Skin epidermis (tissue), 12 donors: ENCODE measurements around the gene AHNAK2.

Source experiments
- H3K27ac ChIP-seq, 21 experiments: fragments of 200-600 bp; sonication (generic) in 11 of 21; one replicate each; pipeline ENCODE4 v1.5.0; 2020; ENCODE audit warnings: mild to moderate bottlenecking in 3 of 21, inconsistent platforms in 2 of 21, moderate library complexity in 2 of 21
- H3K4me3 ChIP-seq, 7 experiments: fragments of 200-600 bp; sonication (generic) in 2 of 7; one replicate each; pipeline ENCODE4 v1.5.0; 2020; ENCODE audit warnings: inconsistent platforms in 2 of 7, mild to moderate bottlenecking in 2 of 7, moderate library complexity in 1 of 7

AHNAK2 gene

DNA sequence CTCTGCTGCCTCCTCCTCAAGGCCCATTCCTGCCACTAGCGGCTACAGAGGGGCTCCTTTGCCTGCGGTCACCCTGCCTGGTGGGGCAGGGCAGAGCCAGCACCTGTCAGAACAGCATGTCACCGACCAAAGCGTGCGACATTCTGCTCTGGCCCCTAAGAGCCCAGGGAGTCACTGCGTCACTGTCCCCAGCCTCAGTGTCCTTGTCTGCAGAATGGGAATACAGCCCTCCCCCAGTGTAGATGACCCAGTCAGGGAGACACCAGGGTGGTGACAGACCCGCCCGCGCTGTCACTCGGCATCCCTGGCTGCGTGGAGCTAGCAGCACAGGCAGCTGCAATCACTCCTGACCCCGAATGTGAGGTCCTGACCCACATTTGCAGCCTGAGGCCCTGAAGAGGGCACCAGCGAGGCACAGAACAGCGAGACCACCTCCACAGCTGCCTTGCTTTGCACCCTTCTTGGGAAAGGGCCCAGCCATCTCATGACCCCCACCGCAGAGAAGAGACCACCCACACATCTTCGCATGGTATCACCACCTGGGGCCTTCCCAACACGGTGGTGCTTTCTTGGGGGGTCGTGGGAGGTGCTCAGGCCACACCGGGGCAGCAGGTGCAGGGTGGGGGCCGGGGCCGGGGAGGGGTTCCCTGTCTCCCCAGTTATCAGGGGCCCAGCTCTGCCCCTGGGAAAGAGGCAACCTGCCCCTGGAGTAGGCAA is 2.5 kb downstream of the AHNAK2 start:
- H3K27ac ChIP-seq, result peak overlapping the region in 2 of 21 experiments; percentile 76 to 91
- H3K4me3 ChIP-seq, result no peak overlapping the region

DNA sequence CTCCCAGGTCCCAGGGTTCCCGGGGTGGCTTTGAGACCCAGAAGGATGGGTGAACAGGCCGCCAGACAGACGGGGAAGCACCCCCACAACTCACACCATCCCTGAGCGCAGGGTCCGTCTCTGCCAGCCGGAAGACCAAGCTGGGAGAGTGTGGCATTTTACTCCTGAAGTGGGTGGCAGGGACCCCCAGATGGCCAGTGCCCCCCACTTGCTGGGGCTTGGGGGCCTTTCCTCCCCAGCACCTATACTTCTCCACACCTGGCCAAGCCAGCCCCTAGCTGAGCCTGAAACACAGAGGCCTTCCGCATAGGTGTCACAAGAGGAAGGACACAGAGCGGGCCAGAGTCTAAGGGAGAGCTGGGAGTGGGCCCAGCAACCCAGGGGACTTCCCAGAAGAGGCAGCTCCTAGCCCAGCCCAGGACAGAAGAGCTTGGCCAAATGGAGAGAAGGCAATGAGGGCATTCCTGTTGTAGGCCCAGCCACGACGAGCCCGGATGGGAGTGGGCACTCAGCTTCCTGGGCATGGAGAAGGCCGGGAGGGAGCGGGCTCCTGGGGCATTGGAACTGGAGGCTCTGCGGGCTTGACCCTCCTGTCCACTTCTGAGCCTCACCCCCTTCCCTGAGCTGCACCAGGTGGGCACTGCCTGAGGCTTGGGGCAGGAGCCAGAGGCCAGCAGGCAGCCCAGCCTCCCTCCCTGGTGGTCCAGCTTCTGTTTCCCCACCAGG is 3.3 kb downstream of the AHNAK2 start:
- Histone ChIP-seq H3K4me3 (no peak overlapping the region), H3K27ac (peak overlapping the region in 16 of 21 experiments; percentile 2 to 98 (median 92))

DNA sequence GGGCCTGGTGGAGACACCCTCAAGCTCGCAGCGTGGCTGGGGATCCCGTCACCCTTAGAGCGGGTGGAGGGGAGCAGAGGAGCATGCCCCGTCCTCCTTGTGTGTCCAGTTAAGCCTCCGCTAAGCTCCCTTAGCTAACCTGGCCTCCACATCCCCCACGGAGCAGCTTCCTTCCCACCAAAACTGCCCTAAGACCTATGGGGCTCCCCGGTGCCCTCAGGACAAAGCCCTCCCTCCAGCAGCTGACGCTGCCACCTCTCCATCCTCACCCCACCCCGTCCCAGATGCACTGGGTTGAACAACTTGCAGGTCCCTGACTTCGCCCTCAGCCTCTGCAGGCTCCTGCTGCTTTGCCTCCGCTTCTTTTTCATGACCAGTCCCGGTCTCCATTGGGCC is 4.0 kb downstream of the AHNAK2 start:
- H3K27ac ChIP-seq, result peak overlapping the region in 19 of 21 experiments; percentile 2 to 98 (median 91)

DNA sequence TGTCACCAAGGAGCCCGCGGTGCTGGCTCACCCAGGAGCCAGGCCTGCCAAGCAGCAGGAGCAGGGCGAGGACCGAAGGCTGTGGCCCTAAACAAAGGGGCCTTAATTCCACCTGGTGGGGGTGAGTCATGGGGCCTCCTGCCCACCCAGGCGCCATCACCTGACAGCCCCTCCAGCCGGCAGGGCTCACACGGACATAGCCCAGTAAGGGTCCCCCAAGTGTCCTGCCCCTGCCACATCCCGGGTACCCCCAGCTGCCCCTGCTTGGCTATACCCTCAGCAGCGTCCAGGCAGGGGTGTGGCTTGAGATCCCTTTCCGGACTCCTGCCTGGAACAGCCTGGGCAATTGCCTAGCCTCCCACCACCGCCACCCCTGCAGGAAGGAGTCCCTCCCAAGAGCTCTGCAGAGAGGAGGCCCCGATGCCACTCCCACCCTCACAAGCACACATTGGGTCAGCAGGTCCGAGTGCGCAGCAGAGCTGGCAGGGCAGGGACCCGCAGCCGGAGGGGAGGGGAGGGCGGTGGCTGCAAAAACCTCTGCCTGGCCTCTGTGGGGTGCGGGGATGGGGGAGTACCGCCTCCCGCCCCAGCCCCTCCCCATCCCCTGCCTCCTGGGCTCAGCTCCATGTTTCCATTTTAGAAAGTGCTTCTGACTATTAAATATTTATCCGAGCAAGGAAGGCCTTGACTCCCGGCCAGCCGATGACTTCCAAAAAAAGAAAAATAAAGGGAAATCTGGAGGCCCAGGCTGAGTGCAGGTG is 4.6 kb downstream of the AHNAK2 start:
- Histone ChIP-seq H3K4me3 (no peak overlapping the region), H3K27ac (peak overlapping the region; percentile 15 to 98 (median 91))

More for the DNA sequence above, 4.0 kb downstream of the AHNAK2 start:
- no peak overlapping the region for H3K4me3 ChIP-seq

DNA sequence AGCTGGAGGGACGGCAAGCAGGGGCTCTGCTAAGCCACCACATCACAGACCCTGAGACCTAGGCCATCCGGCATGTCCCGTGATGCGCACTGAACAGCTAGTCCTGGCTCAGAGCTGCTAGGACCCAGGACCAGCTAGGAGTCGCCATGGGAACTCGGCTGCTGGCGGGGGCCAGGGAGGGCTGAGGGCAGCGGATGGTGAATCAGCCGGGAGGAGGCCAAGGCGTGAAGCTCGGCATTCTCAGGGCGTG is 5.1 kb downstream of the AHNAK2 start:
- H3K4me3 ChIP-seq, result no peak overlapping the region
- H3K27ac ChIP-seq, result peak overlapping the region; percentile 71 to 98 (median 91)

DNA sequence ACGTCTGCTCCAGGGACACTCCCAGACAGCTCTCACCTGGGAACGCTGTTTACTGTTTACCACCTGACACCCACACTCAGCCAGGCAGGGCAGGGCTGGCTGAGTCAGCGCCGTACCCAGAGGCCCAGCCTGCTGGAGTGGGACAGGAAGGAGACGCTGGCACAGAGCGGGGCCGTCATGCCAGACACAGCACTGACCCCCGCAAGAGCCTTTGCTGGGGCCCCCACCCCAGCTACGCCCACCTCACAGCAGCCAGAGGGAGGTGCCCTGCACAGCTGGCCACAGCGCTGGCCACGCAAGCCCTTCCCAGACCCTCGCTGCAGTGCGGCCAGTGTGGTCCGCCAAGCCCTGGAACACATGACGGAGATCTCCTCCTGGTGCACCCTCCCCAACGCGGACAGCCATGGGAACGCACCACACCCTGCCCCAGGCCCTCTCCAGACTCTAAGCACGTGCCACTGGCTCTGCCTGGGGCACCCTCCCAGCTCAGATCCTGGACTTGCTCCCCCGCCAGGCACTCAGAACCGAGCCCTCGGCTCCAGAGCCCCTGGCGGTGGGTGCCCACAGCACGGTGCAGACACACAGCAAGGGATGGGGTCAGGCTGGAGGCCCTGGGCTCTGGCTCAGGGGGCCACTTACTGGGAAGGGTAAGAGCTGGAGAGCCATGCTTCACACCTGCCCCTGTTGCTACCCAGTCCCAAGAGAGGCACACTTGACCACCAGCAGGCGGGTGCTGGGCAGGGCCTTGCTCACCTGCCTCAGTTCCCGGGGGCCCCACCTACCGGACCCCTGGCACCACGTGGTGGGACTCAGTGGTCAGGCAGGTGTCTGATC is 5.7 kb downstream of the AHNAK2 start:
- Histone ChIP-seq H3K4me3 (no peak overlapping the region), H3K27ac (peak overlapping the region; percentile 71 to 98 (median 91))

DNA sequence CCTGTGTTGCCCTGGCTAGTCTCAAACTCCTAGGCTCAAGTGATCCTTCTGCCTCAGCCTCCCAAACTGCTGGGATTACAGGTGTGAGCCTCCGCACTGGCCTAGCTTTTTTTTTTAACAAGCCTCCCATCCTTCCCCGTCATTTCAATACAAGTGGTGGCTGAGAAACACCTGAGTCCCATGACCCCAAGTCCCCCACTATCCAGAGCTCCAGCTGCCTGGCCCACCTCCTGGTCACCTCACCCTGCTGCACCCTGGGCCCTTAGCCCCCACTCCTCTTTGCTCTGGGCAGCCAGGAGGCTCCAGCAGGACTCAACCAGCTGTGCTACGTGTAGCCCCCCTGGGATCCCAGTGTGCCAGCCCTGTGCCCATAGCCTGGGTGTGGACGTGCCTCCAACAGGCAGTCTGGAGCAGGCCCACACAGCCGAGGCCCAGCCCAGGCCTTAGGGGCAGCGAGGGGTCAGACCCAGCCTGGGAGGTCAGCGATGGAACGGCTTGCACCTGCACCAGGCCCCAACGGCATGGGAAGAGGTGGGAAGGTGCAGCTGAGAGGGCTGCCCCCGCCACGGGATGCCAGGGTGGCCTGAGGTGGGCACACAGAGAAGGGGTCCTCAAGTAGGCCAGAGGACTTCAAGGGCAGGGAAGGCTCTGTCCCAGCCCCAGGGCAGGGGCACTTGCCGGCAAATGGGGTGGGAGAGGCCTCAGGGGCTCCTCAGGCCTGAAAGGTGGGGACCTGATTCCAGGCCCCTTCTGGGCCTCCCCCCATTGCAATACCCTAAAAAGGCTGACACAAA is 6.5 kb downstream of the AHNAK2 start:
- Histone ChIP-seq H3K4me3 (peak overlapping the region in 1 of 7 experiments; percentile 4), H3K27ac (peak overlapping the region in 20 of 21 experiments; percentile 72 to 98 (median 92))

DNA sequence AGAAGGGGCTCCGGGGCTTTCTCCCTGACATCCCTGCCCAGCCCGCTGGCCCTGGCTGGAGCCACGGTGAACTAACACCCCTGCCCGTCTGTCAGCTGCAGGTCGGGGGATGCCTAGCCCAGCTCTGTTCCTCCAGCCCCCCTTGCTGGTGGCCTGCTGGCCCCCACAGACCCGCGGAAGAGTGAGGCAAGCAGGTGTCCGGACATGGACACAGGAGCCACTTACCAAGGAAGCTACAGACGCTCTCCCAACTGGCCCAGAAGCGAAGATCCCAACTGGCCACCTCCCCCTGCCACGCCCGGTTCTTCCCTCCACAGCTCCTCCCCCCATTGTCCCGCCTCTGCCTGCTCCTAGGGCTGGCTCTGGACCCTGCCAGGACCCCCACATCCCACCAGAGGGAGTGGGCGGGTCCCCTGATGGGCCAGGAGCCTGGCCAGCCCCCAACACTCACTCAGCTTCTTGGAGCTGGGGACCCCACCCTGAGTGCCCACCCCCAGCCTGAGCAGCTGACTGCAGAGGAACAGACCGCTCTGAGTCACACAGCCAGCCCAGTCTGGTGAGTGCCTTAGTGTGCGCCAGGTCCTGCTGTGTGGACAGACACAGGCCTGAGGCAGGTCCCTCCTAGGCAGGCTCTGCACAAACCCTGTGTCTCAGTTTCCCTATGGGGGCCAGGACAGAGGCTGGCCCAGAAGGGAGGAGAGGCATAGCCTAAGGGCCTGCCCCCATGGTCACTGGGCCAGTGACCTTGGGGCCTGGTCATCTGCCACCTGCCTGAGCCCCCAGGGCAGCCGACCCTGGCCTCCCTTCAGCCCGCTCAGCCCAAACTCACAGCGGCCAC is 7.7 kb downstream of the AHNAK2 start:
- Histone ChIP-seq H3K4me3 (peak overlapping the region; percentile 34 to 61 (median 45)), H3K27ac (peak overlapping the region; percentile 63 to 98 (median 91))

DNA sequence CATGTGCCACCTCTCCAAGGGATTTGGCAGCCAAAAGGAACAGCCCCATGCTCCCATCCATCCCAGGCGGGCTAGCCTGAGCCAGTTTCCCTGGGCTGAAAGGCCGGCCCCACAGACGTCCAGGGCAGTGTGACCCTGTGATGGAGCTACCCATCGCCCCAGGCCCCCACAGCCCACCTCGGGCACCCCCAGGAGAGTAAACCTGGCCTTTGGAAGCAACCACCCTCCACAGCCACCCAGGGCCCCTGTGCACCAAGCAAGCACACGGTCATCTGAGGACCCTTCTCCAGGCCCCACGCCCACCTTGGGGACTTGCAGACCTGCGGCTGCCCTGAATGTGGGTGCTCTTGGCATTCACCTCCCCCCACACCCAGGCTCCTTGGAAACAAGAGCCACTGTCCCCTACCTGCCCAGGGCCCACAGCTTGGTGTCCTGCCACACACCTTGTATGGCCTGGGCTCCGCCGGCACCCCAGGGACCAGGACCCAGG is 8.4 kb downstream of the AHNAK2 start:
- peak overlapping the region; percentile 34 to 61 (median 45) for H3K4me3 ChIP-seq
- peak overlapping the region; percentile 63 to 98 (median 91) for H3K27ac ChIP-seq

DNA sequence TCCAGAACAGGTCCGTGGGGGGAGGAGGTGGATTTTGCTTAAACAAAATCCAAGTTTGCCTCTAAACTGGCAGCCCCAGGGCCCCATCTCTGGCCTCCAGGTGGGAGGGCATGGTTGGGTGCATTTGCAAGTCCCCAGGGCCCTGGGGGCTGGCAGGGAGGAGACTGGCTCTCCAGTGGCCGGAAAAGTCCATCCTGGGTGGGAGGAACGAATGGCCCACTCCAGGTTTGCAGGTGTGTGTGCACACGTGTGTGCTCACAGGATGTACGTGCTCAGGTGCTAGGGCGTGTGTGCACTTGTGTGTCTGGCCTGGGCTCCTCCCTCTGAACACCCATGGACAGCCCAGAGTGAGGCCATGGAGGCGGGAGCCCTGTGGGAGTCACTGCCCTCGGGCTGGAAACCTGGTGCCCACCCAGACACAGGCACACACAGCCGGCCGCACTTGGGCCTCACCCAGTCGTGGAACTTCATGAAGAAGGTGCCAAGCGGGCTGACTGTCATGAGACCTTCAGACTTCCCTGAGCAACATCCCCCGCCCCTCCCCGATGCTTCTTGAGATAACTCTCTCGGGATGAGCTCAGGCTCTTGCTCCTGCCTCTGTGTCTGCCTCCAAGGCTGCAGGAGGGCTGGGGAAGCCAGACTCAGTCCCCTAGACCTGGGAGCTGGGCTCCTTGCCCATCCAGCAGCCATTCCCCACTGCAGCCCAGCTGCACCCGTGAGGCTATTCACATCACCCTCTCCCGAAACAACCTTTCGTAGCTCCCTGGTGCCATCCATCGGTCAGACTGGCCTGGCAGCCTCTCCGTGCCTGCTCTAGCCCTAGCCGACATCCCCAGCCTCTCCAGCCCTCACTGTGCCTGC is 9.4 kb downstream of the AHNAK2 start:
- Histone ChIP-seq H3K4me3 (peak overlapping the region; percentile 34 to 61 (median 45)), H3K27ac (peak overlapping the region; percentile 70 to 98 (median 91))

DNA sequence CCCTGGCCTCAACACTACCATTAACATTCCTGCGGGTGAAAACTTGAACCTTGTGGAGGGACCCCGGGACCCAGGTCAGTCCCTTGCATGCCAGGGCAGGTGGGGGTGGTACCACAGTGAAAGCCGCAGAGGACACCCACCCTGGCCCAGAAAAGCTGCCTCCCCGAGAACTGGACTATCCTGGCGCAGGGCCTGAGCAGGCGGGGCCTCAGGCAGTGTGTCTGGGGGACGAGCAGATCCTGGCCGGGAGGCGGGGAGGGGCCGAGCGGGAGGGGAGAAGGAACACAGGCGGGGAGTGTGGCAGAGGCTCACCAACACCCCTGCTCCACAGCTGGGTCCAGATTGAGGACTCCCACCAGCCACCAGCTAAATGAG is 10.0 kb downstream of the AHNAK2 start:
- Histone ChIP-seq H3K27ac (peak overlapping the region; percentile 55 to 98 (median 91)), H3K4me3 (peak overlapping the region; percentile 30 to 61 (median 45))

DNA sequence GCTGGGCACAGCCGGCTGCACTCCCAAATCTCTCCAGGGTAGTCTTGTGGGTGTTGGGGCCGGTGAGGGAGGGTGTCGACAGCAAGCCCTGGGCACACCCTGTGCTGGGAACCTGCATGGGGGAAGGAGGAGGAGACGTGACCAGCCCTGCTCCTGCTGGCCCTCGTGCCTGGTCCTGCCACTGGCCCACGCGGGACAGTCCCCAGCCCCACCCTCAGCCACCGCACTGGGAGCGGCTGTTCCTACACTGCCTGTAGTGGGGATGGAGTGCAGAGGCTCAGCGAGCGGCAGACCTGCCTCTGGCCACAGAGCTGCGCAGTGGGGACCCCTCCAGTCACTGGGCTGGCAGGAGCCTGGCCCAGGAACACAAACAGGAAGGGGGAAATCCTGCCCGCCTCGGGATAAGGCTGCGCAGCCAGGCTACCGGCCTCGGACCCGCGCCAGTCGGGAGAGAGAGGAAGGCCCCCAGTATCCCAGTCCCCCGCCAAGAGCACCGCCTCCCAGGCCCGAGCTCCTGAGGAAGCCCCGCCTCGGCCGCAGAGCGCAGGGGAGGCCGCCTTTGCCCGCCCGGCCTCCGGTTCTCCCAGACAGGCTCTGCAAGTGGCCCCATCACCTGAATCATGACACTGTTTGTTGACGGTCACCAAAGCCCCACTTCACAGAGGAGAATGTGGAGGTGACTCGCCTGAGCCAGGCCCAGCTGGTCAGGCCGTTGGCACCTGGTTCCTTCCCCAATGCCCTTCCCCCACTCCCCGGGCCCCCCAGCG is 10.6 kb downstream of the AHNAK2 start:
- H3K27ac ChIP-seq, result peak overlapping the region; percentile 55 to 98 (median 91)

DNA sequence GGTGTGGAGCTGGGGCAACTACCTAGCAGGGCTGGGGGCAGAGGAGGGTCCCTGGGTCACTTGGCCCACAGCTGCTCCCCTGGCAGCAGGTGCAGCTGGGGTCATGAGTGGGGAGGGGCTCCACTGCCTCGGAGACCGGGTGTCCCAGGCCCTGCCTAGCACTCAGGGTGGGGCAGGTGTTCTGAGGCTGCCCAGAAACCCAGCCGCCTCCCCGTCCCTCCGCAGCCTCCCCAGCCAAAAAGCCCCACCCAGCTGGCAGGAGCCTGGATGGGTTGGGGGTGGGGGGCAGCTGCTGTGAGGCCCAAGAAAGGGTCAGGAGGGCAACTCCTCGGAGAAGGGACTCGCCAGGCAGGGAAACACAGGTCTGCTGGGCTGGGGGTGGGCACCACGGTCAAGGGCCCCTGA is 11.2 kb downstream of the AHNAK2 start:
- Histone ChIP-seq H3K27ac (peak overlapping the region in 20 of 21 experiments; percentile 55 to 98 (median 91)), H3K4me3 (peak overlapping the region; percentile 7 to 61 (median 34))

More for the DNA sequence above, 10.6 kb downstream of the AHNAK2 start:
- H3K4me3 ChIP-seq, result peak overlapping the region; percentile 30 to 61 (median 45)

DNA sequence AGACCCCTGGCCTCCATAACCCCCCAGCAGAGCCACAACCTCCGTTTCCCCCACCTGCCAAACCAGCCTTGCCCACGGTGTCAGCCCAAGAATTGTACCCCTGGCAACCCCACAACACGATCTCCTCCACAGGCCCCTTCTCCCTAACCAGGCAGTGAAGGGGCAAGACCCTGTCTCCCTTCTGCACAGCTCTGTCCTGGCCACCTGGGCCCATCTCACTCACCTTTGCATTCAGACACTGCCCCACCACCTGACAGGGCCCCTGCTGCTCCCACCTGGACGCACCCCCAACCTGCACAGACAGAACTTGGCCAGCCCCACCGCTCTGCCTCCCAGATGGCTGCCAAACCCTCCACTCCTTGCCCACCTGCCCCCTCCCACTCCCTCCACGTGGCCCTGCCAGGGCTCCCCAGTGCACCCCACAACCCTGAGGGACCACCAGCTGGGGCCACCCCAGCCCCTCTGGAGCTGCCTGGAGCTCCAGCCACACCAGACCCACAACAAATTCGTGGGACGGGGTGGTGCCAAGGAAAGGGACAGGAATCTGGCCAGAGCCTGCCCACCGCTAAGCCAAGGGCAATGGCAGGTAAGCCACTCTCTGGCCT is 11.8 kb downstream of the AHNAK2 start:
- Histone ChIP-seq H3K4me3 (peak overlapping the region in 4 of 7 experiments; percentile 7 to 61 (median 40)), H3K27ac (peak overlapping the region in 18 of 21 experiments; percentile 55 to 98 (median 92))

DNA sequence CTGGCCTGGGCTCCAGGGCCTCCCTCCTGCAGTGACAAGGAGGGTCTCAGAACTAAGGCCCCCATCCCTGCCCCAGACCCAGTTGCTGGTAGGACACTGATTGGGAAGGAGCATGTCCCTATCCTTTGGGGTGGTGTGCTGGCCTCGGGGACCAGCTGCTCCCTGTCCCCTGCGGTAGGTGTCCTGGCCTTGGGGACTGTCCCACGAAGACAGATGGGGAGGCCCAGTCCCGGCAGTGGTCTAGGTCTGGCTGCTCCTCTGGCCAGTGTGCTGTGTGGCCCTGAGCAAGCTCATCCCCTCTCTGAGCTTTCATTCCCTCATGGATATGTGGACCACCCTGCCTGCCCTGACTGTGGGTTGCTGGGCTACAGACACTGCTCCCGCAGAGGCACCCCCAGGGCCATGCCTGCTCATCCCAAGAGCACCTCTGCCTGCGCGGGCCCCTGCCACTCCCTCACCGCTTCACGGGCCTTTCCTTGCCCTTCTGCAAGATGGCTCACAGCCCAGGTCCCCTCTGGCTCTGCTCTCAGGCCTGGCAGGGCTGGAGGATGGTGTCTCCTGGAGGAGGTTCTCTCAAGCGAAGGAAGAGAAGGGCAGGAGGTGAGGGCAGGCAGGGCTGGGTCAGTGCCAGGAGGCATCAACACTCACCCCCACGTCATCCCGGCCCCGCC is 12.5 kb downstream of the AHNAK2 start:
- Histone ChIP-seq H3K27ac (peak overlapping the region in 11 of 21 experiments; percentile 89 to 98 (median 94)), H3K4me3 (peak overlapping the region in 1 of 7 experiments; percentile 61)
